ENCODE data around the gene CBLN3.
"Not testable (repeated sequence)": the region's sequence is repeated elsewhere in the genome, so short reads cannot be mapped to it uniquely, and the experiment has no call there.

Gene CBLN3

GRCh38 chr14:24406416-24406815, 23.1 kb downstream of the CBLN3 start:
- no peak for DNase-seq (ENCODE audit: low read depth in 4 of 4, low spot score in 1 of 4)

- DNase-seq (ENCODE audit: low read depth in 4 of 4, low spot score in 1 of 4) = no peak
These were observed 24.7 kb downstream of the CBLN3 start for GRCh38 chr14:24404814-24405213.

- DNase-seq (ENCODE audit: low read depth in 4 of 4, low spot score in 1 of 4) = no peak
These were observed 26.0 kb downstream of the CBLN3 start for GRCh38 chr14:24403294-24403998.

- no peak for DNase-seq (ENCODE audit: low read depth in 4 of 4, low spot score in 1 of 4)
These were observed 27.4 kb downstream of the CBLN3 start for GRCh38 chr14:24401810-24402702.

- no peak for DNase-seq (ENCODE audit: low read depth in 4 of 4, low spot score in 1 of 4)
These were observed 29.3 kb downstream of the CBLN3 start for GRCh38 chr14:24399999-24400718.

GRCh38 chr14:24399447-24399822, 30.0 kb downstream of the CBLN3 start:
- DNase-seq (ENCODE audit: low read depth in 4 of 4, low spot score in 1 of 4) = no peak

GRCh38 chr14:24398653-24399446, 30.6 kb downstream of the CBLN3 start, which contains the start of gene NYNRIN:
NYNRIN (plus strand) TSS chr14:24399003; CDS start chr14:24399247, 244 bp downstream.
- peak in 1 of 4 experiments; percentile 13 for DNase-seq (ENCODE audit: low read depth in 4 of 4, low spot score in 1 of 4)

- DNase-seq (ENCODE audit: low read depth in 4 of 4, low spot score in 1 of 4) = no peak
These were observed 31.2 kb downstream of the CBLN3 start for GRCh38 chr14:24398293-24398652.

- no peak for DNase-seq (ENCODE audit: low read depth in 4 of 4, low spot score in 1 of 4)
These were observed 31.7 kb downstream of the CBLN3 start for GRCh38 chr14:24397639-24398292.

- DNase-seq (ENCODE audit: low read depth in 4 of 4, low spot score in 1 of 4) = no peak
These were observed 33.6 kb downstream of the CBLN3 start for GRCh38 chr14:24395609-24396582.

GRCh38 chr14:24394275-24394674, 35.2 kb downstream of the CBLN3 start:
- no peak for DNase-seq (ENCODE audit: low read depth in 4 of 4, low spot score in 1 of 4)

GRCh38 chr14:24392325-24393091, 37.0 kb downstream of the CBLN3 start:
- DNase-seq (ENCODE audit: low read depth in 4 of 4, low spot score in 1 of 4) = no peak

- DNase-seq (ENCODE audit: low read depth in 4 of 4, low spot score in 1 of 4) = no peak
These were observed 38.6 kb downstream of the CBLN3 start for GRCh38 chr14:24390701-24391468.

- no peak for DNase-seq (ENCODE audit: low read depth in 4 of 4, low spot score in 1 of 4)
These were observed 40.1 kb downstream of the CBLN3 start for GRCh38 chr14:24389226-24389848.

- no peak for DNase-seq (ENCODE audit: low read depth in 4 of 4, low spot score in 1 of 4)
These were observed 40.8 kb downstream of the CBLN3 start for GRCh38 chr14:24388474-24389179.

GRCh38 chr14:24387579-24387978, 41.9 kb downstream of the CBLN3 start:
- DNase-seq (ENCODE audit: low read depth in 4 of 4, low spot score in 1 of 4) = not testable (repeated sequence)

GRCh38 chr14:24387009-24387345, 42.5 kb downstream of the CBLN3 start:
- no peak for DNase-seq (ENCODE audit: low read depth in 4 of 4, low spot score in 1 of 4)

All from stimulated activated CD4-positive, alpha-beta T cell treated with anti-CD3 and anti-CD28 coated beads, Interleukin-1b, Interleukin-23, amount 100 ng/mL, for 24 hours (primary cell).